Activated CD4-positive, alpha-beta T cell treated with anti-CD3 and anti-CD28 coated beads, Interleukin-2, amount 10 ng/mL, durations not matched to agents 24 days and 14 days (primary cell): ENCODE results near the gene AHDC1. TPM values are rescaled to one million over a fixed set of nuclear protein-coding genes. Genes with fewer than 3 reads are reported as not detected.
"Not testable (repeated sequence)": the region's sequence is repeated elsewhere in the genome, so short reads cannot be mapped to it uniquely, and the experiment has no call there.

Experiments used
- DNase-seq: peaks from one replicate; pipeline ENCODE4 v3.0.0; 2022
- H3K27ac Mint-ChIP-seq: one replicate; pipeline ENCODE4 v1.8.0; 2022; ENCODE audit warnings: mild to moderate bottlenecking, mixed read lengths
- H3K27me3 Mint-ChIP-seq: one replicate; pipeline ENCODE4 v1.8.0; 2022; ENCODE audit warnings: mixed read lengths
- H3K36me3 Mint-ChIP-seq: one replicate; pipeline ENCODE4 v1.8.0; 2022; ENCODE audit warnings: low read depth, mild to moderate bottlenecking, mixed read lengths
- H3K4me1 Mint-ChIP-seq: one replicate; pipeline ENCODE4 v1.8.0; 2021; ENCODE audit warnings: mixed read lengths
- H3K4me3 Mint-ChIP-seq: one replicate; pipeline ENCODE4 v1.8.0; 2022; ENCODE audit warnings: mild to moderate bottlenecking, moderate library complexity, mixed read lengths
- H3K9me3 Mint-ChIP-seq: one replicate; pipeline ENCODE4 v1.8.0; 2021; ENCODE audit warnings: mixed read lengths
- intact Hi-C: fragments of 100-400 bp; cut with micrococcal nuclease; formaldehyde crosslinking; loops from one replicate; pipeline ENCODE4 v1.15.1; 2023
- total RNA-seq: library from RNA; stranded (reverse); gene quantifications from 2 replicates; pipeline ENCODE4 v1.2.3, GENCODE V29; 2022

Gene AHDC1
- total RNA-seq, 1 donor from 2014 or later: 33.9 TPM

DNA sequence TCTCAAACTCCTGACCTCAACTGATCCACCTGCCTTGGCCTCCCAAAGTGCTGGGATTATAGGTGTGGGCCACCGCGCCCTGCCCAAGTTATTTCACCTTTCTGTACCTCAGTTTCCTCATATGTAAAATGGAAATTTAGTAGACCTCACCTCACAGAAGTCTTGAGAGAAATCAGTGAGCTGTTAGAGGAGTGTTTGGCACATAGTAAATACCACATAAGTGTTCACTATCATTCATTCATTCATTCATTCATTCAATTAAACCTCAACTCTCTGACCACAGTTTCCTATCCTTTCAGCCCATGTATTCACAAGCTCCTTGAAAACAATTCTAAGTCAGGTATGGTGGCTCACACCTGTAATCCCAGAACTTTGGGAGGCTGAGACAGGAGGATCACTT is 34.9 kb upstream of the AHDC1 start:
- intact Hi-C loops: no loop called here
- DNase-seq: no peak
- H3K27ac Mint-ChIP-seq: no peak overlapping the region

DNA sequence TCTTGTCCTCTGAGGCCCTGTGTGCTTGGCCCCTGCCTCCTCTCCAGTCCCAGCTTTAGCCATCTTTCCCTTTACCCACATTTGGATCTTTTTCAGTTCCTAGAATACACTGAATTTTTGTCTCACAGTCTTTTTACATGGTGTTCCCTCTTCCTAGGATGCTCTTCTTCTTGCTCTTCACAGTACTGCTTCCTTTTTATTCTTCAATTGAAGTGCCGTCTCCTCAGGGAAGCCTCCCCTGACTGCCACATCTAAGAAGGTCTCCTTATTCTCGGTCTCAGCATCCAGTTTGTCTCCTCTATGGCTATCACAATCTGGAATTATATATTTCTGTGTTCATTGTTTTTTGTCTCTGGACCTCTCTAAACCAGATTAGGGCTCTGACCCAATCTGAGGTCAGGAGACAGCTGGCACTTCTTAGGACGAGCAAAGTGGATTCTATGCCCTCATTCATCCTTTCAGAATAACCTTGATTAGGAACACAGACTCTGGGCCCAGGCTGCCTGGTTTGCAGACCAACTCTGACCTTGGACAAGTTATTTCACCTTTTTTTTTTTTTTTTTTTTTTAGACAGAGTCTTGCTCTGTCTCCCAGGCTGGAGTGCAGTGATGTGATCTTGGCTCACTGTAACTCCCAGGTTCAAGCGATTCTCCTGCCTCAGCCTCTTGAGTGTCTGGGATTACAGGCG is 34.2 kb upstream of the AHDC1 start:
- Mint-ChIP-seq H3K27me3 (no peaks in the 10 kb centered on the region), H3K27ac (peak overlapping the region; percentile 73), H3K4me1 (peaks cover 33% of the 10 kb centered on the region), H3K4me3 (no peak overlapping the region), H3K9me3 (no peaks in the 10 kb centered on the region), H3K36me3 (no peaks in the 10 kb centered on the region)
- DNase-seq: no peak
- intact Hi-C loops: no loop called here

More for the DNA sequence above, 34.9 kb upstream of the AHDC1 start:
- Mint-ChIP-seq H3K9me3 (no peaks in the 10 kb centered on the region), H3K36me3 (no peaks in the 10 kb centered on the region), H3K4me3 (no peak overlapping the region), H3K4me1 (peaks cover 32% of the 10 kb centered on the region), H3K27me3 (no peaks in the 10 kb centered on the region)

DNA sequence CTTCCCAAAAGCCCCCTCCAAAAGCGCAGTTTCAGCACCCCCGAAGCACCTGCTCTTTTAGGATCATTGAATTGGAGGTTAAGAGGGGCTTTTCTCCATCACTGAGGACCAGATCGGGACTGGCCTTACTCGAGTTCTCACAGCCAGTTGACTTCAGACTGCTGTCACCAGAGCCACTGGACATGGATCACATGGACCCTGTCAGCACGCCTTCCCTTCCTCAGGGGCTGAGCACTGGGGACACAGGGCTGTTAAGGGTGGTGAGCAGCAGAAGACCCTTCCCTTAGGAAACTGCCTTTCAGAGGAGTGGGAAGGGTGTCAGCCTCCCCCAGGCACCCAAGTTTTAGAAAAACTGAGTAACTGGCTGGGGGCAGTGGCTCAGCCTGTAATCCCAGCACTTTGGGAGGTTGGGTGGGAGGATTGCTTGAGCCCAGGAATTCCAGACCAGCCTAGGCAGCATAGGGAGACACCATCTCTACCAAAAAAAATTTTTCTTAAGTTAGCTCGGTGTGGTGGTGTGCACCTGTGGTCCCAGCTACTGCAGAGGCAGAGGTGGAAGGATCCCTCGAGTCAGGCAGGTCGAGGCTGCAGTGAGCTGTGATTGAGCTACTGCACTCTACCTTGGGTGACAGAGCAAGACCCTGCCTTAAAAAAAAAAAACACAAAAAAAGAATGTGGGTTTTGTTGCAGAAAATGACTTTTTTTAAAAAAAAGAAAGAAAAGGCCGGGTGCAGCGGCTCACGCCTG is 31.6 kb upstream of the AHDC1 start:
- Mint-ChIP-seq H3K36me3 (no peaks in the 10 kb centered on the region), H3K9me3 (no peaks in the 10 kb centered on the region), H3K4me3 (peak overlapping the region; percentile 45), H3K4me1 (peaks cover 59% of the 10 kb centered on the region), H3K27ac (peak overlapping the region; percentile 69), H3K27me3 (no peaks in the 10 kb centered on the region)
- DNase-seq: peak; percentile 57
- intact Hi-C loops: no loop called here

DNA sequence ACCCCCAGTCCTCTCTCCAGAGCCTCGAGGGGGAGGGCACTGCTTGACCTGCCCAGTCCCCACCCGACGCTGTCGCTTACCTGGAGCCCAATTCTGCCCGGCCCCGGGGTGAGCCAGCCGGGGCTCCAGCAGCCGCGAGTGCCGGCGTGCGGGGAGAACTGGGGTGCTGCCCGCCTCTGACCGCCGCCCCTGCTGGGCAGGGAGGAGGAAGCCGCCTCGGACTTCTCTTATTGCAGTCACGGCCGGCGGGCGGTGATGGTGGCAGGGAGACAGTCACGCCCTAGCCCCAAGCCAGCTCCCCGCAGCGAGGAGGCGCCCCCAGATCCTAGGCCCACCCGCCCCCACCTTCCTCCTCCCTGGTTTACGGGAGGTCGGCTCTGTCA is 31.0 kb upstream of the AHDC1 start, which contains the start of gene FGR:
Gene FGR, minus strand, starts transcription at position 201 of the 383 bp plus-strand sequence. CDS start 11,269 bp downstream, outside the sequence.
- Mint-ChIP-seq H3K27ac (peak within 1 kb of the TSS; percentile 84), H3K36me3 (no peaks in the 10 kb centered on the region), H3K4me3 (peak within 1 kb of the TSS; percentile 72), H3K9me3 (no peaks in the 10 kb centered on the region), H3K27me3 (no peaks in the 10 kb centered on the region), H3K4me1 (peaks cover 61% of the 10 kb centered on the region)
- intact Hi-C loops: loop anchor here (1.0 kb wide), 1 partner anchor 15 kb away; no protein-coding TSS in a partner anchor
- no peak for DNase-seq

DNA sequence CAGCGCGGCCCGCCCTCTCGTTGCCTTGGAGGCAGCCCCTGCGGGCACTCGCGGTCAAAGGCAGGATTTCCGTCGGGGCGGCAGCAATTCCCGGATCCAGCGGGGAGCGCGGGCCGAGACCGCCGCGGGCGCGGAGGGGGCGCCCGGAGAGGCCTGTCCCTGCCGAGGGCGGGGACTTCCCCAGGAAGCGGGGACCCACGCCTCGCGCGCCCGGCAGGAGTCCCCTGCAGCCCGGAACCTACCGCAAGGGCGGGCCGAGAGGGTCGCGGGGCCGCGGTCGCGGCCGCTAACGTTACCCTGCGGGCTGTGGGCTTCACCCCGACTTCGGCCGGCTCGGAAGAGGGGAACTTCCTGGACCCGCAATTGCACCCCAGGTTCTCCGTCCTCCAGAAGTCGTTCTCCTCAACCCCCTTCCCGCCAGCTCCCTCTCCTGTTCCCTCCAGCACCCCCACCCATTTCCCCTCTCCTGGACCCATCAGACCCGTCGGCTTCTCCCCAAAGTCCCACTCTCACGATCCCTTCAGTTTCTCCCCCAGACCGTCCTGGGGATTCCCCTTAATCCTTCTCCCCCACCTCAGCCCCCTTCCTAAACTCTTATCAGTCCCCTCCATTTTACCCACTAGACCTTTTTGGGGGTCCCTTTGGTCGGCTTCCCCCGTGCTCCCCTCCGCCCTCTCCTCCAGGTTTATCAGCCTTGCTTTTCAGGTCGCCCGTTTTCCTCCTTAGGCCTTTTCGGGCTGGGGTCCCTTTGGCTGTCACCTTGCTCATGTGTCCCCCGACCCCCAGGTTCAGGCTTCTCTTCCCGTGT is 30.4 kb upstream of the AHDC1 start:
- H3K4me3 Mint-ChIP-seq: peak overlapping the region; percentile 72
- H3K4me1 Mint-ChIP-seq: peaks cover 65% of the 10 kb centered on the region
- H3K27me3 Mint-ChIP-seq: no peaks in the 10 kb centered on the region
- no peaks in the 10 kb centered on the region for H3K36me3 Mint-ChIP-seq
- no peaks in the 10 kb centered on the region for H3K9me3 Mint-ChIP-seq
- intact Hi-C loops: loop anchor here (1.0 kb wide), 1 partner anchor 16 kb away; no protein-coding TSS in a partner anchor
- H3K27ac Mint-ChIP-seq: peak overlapping the region; percentile 84
- DNase-seq: peak; percentile 89

DNA sequence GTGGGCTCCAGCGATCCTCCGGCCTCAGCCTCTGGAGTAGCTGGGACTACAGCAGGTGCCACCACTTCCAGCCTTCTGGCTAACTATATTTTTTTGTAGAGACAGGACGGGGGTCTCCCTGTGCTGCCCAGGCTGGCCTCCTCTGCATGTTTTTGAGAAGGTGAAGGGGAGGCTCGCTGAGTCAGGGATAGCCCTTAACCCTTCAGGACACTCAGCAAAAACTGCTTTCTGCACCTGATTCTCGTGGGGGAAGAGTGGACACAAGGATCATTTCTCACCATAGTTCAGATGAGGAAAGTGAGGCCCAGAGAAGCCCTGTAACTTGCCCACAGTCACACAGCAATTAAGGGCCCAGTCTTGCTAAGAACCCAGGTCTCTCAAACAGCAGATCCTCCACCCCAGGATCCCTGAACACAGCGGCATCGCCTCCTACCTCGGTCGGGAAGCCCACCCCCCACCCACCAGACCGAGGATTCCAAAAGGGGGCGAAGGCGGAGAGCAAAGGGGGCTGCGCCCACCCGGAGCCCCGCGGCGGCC is 29.8 kb upstream of the AHDC1 start:
- intact Hi-C loops: loop anchor here (1.0 to 2.0 kb wide), 4 partner anchors 15 to 30 kb away; no protein-coding TSS in a partner anchor
- Mint-ChIP-seq H3K4me3 (peak overlapping the region; percentile 77), H3K36me3 (no peaks in the 10 kb centered on the region), H3K27ac (peak overlapping the region; percentile 88), H3K27me3 (no peaks in the 10 kb centered on the region), H3K9me3 (no peaks in the 10 kb centered on the region), H3K4me1 (peaks cover 70% of the 10 kb centered on the region)
- DNase-seq: no peak

DNA sequence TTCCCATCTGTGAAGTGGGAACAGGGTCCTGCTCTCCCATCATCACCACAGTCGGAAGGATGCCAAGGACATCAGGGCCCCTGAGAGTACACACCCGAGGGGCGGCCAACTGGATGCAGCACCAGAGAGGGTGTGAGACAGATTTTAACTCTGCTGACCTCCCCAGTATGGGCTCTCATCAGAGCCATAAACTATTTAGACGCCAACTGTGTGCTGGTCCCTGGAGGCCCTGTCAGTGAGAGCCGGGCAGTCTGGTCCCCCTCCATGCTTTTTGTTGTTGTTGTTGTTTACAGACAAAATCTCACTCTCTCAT is 29.3 kb upstream of the AHDC1 start:
- intact Hi-C loops: loop anchor here (1.0 to 2.0 kb wide), 3 partner anchors 14 to 30 kb away; no protein-coding TSS in a partner anchor
- H3K4me1 Mint-ChIP-seq: peaks cover 73% of the 10 kb centered on the region
- no peak for DNase-seq
- peak overlapping the region; percentile 77 for H3K4me3 Mint-ChIP-seq
- peak overlapping the region; percentile 90 for H3K27ac Mint-ChIP-seq
- no peaks in the 10 kb centered on the region for H3K36me3 Mint-ChIP-seq
- H3K27me3 Mint-ChIP-seq: no peaks in the 10 kb centered on the region
- no peaks in the 10 kb centered on the region for H3K9me3 Mint-ChIP-seq

DNA sequence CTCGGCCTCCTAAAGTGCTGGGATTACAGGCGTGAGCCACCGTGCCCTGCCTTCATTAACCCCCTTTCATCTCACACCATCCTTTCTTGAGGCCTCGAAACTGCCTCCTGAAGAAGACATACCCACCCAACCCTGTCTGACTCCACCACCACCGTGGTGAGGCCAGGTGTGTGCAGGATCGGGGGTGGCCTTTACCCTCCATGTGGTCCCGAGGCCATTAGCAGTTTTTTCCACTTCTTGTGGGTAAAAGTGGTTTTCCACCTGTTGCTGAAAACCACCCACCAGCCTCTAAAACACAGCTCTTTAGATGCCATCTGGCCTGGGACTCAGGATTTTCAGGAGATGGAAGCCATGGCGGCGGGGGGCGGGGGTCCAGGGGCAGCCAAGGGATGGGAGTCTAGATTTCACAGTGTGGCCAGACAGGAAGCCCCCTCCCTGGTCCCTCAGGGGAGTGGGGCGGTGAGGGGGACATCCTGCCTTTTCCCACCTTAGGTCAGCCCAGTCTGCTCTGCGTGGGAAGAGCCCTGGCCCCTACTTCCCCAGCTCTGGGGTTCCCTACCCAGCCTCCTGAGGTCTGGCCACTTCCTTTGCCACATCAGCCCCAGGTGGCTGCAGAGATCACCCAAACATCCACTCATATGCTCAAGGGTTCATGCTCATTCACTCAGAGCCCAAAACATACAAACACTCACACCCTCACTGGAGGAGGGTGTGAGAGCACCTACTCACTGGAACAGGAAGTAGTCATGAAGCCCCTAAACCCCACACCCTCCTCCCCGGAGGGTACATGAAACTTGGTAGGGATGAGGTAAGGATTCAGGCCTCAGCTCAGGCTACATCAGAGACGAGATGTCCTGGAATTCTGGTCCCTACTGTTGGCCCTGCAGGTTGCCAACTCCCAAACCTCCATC is 28.7 kb upstream of the AHDC1 start:
- Mint-ChIP-seq H3K27me3 (no peaks in the 10 kb centered on the region), H3K36me3 (no peaks in the 10 kb centered on the region), H3K27ac (peak overlapping the region; percentile 90), H3K4me1 (peaks cover 69% of the 10 kb centered on the region), H3K9me3 (no peaks in the 10 kb centered on the region), H3K4me3 (peak overlapping the region; percentile 77)
- peak; percentile 85 for DNase-seq
- intact Hi-C loops: loop anchor here (1.0 to 2.0 kb wide), 3 partner anchors 14 to 31 kb away; no protein-coding TSS in a partner anchor

DNA sequence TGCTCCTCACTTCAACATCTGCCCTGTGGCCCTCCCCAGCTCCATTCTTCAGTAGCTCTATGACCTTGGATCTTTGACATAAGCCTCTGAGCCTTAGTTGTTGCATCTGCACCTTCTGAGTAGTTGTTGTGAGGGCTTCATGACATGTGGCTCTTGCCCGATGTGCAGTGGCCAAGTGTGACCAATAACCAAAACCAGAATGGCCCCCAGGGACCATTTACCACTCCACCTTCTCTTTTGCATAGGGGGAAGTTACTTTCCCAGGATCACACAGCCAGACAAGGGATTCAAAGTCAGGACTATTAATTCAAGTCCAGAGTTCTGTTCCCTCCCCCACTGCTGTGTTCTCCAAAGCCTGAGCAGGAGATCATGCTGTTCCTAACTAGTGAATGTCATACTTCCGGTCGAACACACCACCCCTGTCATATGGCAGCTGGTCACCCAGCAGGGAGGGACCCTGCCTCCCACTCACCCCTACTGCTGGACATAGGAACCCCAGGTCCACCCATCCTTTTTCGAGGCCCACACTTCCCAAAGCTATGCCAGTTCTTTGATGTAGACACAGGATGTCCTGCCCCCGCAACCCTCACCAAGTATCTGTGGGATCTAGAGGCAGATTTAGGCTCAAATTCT is 27.0 kb upstream of the AHDC1 start:
- Mint-ChIP-seq H3K27me3 (no peaks in the 10 kb centered on the region), H3K9me3 (no peaks in the 10 kb centered on the region), H3K36me3 (no peaks in the 10 kb centered on the region), H3K27ac (peak overlapping the region; percentile 90), H3K4me3 (peak overlapping the region; percentile 77), H3K4me1 (peaks cover 60% of the 10 kb centered on the region)
- DNase-seq: peak; percentile 62
- intact Hi-C loops: no loop called here

DNA sequence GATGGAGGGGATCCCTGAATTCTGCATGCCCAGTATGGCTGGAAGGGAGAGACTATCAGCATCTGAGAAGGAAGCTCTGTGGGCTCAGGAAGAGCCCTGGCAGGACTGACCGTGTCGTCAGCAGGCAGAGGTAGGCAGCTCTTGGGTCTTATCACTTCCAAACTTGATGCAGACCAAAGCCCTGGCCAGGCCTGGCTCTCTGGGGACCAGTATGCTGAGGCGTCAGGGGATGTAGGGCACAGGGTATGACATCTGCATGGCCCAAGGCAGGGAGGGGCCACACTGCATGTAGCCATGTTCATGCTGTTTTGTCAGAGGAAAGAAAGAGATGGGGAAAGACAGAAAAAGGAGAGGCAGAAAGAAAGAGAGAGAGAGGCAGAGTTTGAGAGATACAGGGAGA is 24.8 kb upstream of the AHDC1 start:
- intact Hi-C loops: no loop called here
- Mint-ChIP-seq H3K27ac (peak overlapping the region; percentile 75), H3K4me1 (peaks cover 51% of the 10 kb centered on the region), H3K4me3 (peak overlapping the region; percentile 0), H3K27me3 (no peaks in the 10 kb centered on the region), H3K9me3 (no peaks in the 10 kb centered on the region), H3K36me3 (no peaks in the 10 kb centered on the region)
- DNase-seq: peak; percentile 57

DNA sequence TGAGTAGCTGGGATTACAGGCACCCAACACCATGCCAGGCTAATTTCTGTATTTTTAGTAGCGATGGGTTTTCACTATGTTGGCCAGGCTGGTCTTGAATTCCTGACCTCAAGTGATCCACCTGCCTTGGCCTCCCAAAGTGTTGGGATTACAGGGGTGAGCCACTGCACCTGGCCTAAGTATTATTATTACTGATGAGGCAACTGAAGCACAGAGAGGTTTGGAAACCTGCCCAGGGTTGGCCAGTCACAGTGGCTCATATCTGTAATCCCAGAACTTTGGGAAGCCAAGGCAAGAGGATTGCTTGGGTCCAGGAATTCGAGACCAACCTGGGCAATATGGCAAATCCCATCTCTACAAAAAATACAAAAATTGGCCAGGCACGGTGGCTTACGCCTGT is 23.8 kb upstream of the AHDC1 start:
- H3K27me3 Mint-ChIP-seq, H3K27ac Mint-ChIP-seq, H3K9me3 Mint-ChIP-seq, H3K4me3 Mint-ChIP-seq, H3K36me3 Mint-ChIP-seq, intact Hi-C loops, DNase-seq: not testable (repeated sequence)
- peaks cover 48% of the 10 kb centered on the region for H3K4me1 Mint-ChIP-seq

DNA sequence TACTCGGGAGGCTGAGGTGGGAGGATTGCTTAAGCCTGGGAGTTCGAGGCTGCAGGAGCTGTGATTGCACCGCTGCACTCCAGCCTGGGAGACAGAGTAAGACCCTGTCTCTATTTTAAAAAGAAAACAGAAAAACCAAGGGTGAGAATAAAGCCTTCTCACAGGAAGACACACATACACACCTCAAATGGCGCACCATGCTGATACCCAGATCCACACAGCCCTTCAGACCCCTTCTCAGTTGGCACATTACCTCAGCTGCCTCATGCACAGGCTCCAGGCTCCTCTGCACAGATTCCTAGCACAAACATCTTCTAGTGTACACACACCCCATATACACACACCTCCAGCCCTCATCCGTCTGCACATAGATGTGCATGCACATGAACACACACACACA is 23.1 kb upstream of the AHDC1 start:
- H3K4me1 Mint-ChIP-seq: peaks cover 43% of the 10 kb centered on the region
- H3K9me3 Mint-ChIP-seq: no peaks in the 10 kb centered on the region
- H3K27ac Mint-ChIP-seq: no peak overlapping the region
- intact Hi-C loops: no loop called here
- no peak for DNase-seq
- no peaks in the 10 kb centered on the region for H3K36me3 Mint-ChIP-seq
- H3K4me3 Mint-ChIP-seq: no peak overlapping the region
- no peaks in the 10 kb centered on the region for H3K27me3 Mint-ChIP-seq
